Stimulated activated CD8-positive, alpha-beta memory T cell treated with anti-CD3 and anti-CD28 coated beads, Interleukin-7, amount 100 ng/mL, for 1 hour (primary cell): Measurements from ENCODE around the gene VSTM2L.
A peak's percentile ranks its signal among the peaks of the same experiment; 100 is the strongest.

Source experiments
- DNase-seq, 2 donors: peaks; one replicate each; pipeline ENCODE4 v3.0.0-alpha.2; 2020; ENCODE audit warnings: low read depth in 2 of 2

The VSTM2L gene

GRCh38 chr20:37899105-37900045 lies 3.6 kb upstream of the VSTM2L start:
- DNase-seq: no peak

- no peak for DNase-seq
Observed at GRCh38 chr20:37901240-37901639, 1.7 kb upstream of the VSTM2L start.

GRCh38 chr20:37901654-37902503 lies 1.0 kb upstream of the VSTM2L start:
- DNase-seq: no peak

GRCh38 chr20:37903317-37904007 lies 535 bp downstream of the VSTM2L start:
- DNase-seq: no peak

GRCh38 chr20:37904008-37904642 lies 1.2 kb downstream of the VSTM2L start:
- no peak for DNase-seq

GRCh38 chr20:37904845-37905373 lies 2.0 kb downstream of the VSTM2L start:
- no peak for DNase-seq

- no peak for DNase-seq
Observed at GRCh38 chr20:37905671-37906613, 3.0 kb downstream of the VSTM2L start.

GRCh38 chr20:37907330-37907676 lies 4.4 kb downstream of the VSTM2L start:
- DNase-seq: no peak

GRCh38 chr20:37907677-37908401 lies 4.9 kb downstream of the VSTM2L start:
- DNase-seq: no peak

- no peak for DNase-seq
Observed at GRCh38 chr20:37911261-37911660, 8.3 kb downstream of the VSTM2L start.

GRCh38 chr20:37911838-37912281 lies 8.9 kb downstream of the VSTM2L start:
- no peak for DNase-seq

GRCh38 chr20:37912874-37913273 lies 9.9 kb downstream of the VSTM2L start:
- no peak for DNase-seq

- no peak for DNase-seq
Observed at GRCh38 chr20:37913567-37914366, 10.8 kb downstream of the VSTM2L start.

- DNase-seq: no peak
Observed at GRCh38 chr20:37914367-37914671, 11.4 kb downstream of the VSTM2L start.

- DNase-seq: peak in 1 of 2 donors; percentile 5
Observed at GRCh38 chr20:37914672-37915433, 11.9 kb downstream of the VSTM2L start.

GRCh38 chr20:37915434-37915787 lies 12.5 kb downstream of the VSTM2L start:
- no peak for DNase-seq

- DNase-seq: no peak
Observed at GRCh38 chr20:37915800-37916570, 13.1 kb downstream of the VSTM2L start.
